HG02642 (cell line): ENCODE measurements around the gene ZNF563.

Experiments
- ATAC-seq: cut with Tn5 transposase; IDR thresholded peaks from one replicate; pipeline ENCODE4 v1.9.1; 2021; ENCODE audit warnings: mild to moderate bottlenecking; ENCODE audit not compliant: unreplicated experiment, poor library complexity

ZNF563 gene

DNA sequence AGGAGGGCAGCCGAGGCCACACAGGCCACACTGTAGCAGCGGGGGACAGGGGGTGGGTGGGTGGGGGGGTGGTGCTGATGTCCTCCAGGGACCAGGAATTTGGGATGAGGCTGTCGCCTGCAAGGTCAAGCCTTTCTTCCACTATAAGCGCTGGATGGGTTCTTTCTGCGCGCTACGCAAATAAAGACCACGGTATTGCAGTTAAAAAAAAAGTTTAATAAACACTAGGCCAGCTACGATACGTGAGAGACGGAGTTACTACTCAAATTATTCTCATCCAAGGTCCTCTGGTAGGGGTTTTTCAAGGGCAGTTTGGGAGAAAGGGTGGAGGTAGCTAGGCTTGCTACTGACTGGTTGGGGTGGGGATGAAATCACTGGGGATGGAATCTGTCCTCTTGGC is 38.2 kb downstream of the ZNF563 start:
- ATAC-seq: peak; percentile 2

DNA sequence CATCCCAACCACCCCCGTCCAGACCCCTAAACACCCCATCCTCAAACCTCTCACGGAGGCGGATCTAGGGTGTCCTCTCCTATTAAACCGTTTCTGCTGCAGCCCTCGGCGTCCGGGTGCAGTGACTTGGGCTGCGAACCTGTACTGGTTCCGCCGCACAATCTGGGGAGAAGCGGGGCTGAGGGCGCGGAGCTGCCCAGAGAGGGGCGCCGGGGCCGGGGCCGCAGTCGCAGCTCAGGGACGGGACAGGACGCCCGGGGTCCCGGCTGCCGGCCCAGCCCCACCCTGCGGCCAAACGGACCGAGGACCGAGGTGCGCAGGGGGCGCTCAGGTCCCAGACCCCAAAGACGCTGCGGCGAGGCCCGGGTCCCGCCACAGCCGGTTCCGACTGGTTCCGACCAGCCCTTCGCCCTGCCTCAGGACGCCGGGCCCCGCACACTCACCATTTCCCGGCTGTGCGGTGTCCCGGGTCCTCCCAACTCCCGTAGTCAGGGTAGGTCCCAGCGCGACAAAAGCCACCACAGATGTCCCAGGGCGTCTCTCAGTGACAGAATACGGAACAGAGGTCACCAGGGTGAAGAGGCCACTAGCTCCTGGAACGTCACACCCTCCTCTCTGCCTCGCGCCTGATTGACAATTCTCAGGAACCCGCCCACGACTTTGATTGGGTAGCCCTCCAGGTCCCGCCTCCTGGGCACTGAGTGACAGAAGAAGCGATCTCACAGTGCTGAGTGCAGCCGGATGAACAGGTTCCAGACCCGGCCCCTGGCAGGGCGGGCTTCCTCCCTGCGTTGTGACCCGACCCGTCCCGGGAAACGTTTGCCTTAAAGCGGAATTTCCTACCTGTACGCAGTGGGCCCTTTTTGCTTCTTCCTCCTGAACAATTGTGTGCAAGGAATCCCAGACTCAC is 38.9 kb downstream of the ZNF563 start, which contains the start of gene ZNF44:
Gene ZNF44 (minus strand): TSS at position 635 of the 910 bp plus-strand sequence. CDS start 189 bp downstream, at position 446.
- ATAC-seq: peak; percentile 89

DNA sequence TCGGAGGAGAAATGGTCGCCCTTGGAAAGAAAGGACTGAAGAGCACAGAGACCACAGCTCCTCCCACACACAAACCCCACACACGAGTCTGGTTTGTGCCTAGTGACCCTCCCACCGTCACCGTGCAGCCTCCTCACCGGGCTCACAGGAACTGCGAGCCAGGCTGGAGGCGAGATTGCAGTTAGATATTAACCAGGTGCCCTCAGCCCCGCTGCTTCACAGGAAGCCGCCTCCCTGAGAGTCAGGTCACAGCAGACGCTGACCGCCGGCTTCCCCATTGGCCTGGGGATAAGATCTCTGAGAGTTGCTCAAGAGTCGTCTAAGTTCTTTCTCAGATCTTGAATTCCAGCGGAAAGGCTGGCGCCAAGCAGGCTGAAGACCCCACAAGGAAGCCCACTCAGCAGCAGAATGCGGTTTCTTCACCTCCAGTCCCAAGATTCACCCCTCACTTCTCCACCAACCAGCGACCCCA is 39.6 kb downstream of the ZNF563 start:
- ATAC-seq: peak; percentile 54

DNA sequence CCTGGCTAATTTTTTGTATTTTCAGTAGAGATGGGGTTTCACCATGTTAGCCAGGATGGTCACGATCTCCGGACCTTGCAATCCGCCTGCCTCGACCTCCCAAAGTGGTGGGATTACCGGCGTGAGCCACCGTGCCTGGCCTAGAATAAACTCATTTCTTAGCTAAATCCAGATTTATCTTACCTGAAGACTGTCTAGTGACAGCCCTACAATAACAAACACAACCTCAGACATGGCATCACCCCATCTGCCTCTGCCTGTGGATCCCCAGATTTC is 43.7 kb downstream of the ZNF563 start:
- ATAC-seq: no peak

DNA sequence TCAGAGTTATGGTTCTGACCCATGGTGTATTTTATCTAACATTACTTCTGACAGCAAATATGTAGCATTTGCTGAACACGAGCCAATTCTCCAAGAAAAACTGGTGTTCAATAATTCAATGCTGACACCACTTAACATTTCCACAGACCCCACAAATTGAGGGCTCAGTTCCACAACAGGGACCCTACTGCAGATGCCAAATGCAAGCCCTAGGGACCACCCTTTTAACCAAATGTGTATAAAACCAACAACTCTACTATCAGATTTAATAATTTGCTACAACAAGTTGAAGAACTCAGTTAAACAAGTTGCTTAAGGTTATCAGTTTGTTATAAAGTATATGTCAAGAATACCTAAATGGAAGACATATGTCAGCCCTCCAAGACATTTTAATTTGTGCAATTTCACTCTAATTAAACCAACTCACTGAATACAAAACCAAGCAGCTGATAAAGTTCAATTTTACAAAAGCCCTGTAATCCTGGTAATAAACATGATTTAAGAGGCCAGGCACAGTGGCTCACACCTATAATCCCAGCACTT is 45.4 kb downstream of the ZNF563 start:
- ATAC-seq: no peak

DNA sequence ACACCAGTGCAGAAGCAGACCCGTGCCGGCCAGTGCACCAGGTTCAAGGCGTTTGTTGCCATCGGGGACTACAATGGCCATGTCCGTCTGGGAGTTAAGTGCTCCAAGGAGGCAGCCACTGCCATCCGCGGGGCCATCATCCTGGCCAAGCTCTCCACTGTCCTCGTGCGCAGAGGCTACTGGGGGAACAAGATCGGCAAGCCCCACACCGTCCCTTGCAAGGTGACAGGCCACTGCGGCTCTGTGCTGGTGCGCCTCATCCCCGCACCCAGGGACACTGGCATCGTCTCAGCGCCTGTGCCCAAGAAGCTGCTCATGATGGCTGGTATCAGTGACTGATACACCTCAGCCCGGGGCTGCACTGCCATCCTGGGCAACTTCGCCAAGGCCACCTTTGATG is 48.8 kb downstream of the ZNF563 start:
- ATAC-seq: no peak

DNA sequence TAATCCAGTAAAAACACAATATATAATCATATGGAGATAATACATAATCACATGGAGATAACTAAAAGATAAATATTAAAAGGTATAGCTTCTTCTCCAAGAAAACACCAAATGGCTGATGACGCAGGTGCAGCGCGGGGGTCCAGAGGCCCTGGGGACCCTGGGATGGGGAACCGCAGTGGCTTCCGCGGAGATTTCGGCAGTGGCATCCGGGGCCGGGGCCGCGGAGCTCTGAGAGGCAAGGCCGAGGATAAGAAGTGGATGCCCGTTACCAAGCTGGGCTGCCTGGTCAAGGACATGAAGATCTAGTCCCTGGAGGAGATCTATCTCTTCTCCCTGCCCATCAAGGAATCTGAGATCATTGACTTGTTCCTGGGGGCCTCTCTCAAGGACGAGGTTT is 49.2 kb downstream of the ZNF563 start:
- ATAC-seq: no peak

DNA sequence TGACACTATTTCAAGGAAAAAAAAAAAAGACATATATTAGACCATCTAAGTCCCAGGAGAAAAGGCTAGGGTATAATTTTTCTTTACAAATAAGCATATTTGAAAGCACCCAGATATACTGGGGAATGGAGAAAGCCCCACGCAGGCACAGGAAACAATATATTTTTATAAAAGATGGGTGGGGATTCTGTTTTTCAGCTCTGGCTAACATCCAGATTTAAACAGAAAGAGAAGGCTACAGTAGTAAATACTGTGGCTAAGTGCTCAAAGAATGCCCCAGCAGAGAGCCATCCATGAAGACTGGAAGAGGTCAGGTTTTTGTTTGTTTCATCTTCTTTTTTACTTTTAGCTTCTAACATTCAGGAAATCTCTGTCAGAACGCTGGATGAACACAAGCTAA is 54.7 kb downstream of the ZNF563 start:
- no peak for ATAC-seq

DNA sequence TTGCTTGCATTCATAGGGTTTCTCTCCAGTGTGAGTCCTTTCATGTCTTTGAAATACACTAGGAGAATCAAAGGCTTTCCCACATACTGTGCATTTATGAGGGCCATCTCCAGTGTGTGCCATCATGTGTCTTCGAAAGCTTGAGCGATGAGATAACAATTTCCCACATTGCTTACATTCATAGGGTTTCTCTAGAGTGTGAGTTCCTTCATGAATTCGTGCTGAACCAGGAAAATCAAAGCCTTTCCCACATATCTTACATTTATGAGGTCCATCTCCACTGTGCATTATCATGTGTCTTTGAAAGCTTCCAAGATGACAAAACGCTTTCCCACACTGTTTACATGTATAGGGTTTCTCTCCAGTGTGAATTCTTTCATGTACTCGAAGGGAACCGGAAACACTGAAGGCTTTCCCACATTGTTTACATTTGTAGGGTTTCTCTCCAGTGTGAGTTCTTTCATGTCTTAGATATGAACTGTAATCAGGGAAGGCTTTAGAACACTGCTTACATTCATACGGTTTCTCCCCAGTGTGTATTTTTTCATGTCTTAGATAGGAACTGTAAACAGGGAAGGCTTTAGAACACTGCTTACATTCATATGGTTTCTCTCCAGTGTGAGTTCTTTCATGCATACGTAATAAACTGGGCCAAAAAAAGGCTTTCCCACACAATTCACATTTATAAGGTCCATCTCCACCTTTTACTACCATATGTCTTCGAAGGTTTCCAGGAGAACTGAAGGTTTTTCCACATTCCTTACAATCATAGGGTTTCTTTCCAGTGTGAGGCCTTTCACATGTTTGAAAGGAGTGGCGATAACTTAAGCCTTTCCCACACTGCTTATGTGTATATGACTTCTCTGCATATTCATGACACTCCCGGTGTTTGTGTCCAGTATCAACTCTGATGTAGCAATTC is 60.2 kb downstream of the ZNF563 start:
- no peak for ATAC-seq

DNA sequence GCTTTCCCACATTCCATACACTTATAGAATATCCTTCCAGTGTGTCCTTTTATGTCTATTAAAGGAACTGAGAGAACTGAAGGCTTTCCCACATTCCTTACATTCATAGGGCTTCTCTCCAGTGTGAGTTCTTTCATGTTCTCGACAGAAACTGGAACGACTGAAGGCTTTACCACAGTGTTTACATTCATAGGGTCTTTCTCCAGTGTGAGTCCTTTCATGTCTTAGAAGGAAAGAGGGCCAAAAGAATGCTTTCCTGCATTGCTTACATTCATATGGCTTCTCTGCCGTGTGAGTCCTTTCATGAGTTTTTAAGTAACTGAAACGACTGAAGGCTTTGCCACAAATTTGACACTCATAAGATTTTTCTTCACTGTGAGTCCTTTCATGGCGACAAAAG is 61.0 kb downstream of the ZNF563 start:
- no peak for ATAC-seq

DNA sequence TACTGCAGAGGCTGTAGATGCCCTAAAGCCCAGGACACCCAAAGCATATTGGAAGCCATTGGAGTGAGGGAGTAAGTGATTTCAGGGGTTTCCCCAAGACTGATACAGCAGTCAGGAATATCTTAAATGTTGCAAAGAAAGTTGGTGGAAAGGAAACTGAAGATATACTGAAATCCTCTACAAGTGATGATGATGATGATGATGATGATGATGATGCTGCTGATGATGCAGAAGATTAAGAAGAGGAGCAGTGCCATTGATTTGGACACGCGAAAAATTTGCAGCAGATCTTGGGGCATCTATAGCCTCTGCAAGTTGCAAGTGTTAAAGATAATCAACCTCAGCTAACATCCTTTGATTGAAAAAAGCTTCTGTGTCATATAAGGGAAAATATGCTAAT is 62.6 kb downstream of the ZNF563 start:
- ATAC-seq: no peak
